HG03354 (cell line): ENCODE data around the gene C2orf72.
"Not testable (repeated sequence)": the region's sequence is repeated elsewhere in the genome, so short reads cannot be mapped to it uniquely, and the experiment has no call there.

Experiments used
- ATAC-seq: cut with Tn5 transposase; IDR thresholded peaks from one replicate; pipeline ENCODE4 v1.9.1; 2021; ENCODE audit warnings: mild to moderate bottlenecking; ENCODE audit not compliant: unreplicated experiment, poor library complexity, severe bottlenecking

Gene C2orf72

GRCh38 chr2:231037202-231037730, at the start of gene C2orf72:
Gene C2orf72, plus strand, starts transcription at chr2:231037523. Its CDS starts 43 bp downstream, at chr2:231037566.
- no peak for ATAC-seq

- ATAC-seq: no peak
Measured at GRCh38 chr2:230989731-230990130, 47.6 kb upstream of the C2orf72 start.

- no peak for ATAC-seq
Measured at GRCh38 chr2:230990131-230990898, 47.0 kb upstream of the C2orf72 start.

- no peak for ATAC-seq
Measured at GRCh38 chr2:230990899-230991150, 46.5 kb upstream of the C2orf72 start.

GRCh38 chr2:230991598-230991997, 45.7 kb upstream of the C2orf72 start:
- ATAC-seq: no peak

- no peak for ATAC-seq
Measured at GRCh38 chr2:230995821-230996220, 41.5 kb upstream of the C2orf72 start, which contains the start of gene SPATA3. Gene SPATA3, plus strand, starts transcription at chr2:230996121. Its CDS starts 113 bp downstream, at chr2:230996234.

- ATAC-seq: no peak
Measured at GRCh38 chr2:230996661-230997060, 40.7 kb upstream of the C2orf72 start.

GRCh38 chr2:230998882-230999281, 38.4 kb upstream of the C2orf72 start:
- ATAC-seq: no peak

GRCh38 chr2:230999477-230999876, 37.8 kb upstream of the C2orf72 start:
- no peak for ATAC-seq

GRCh38 chr2:231000211-231000904, 37.0 kb upstream of the C2orf72 start:
- no peak for ATAC-seq

DNA sequence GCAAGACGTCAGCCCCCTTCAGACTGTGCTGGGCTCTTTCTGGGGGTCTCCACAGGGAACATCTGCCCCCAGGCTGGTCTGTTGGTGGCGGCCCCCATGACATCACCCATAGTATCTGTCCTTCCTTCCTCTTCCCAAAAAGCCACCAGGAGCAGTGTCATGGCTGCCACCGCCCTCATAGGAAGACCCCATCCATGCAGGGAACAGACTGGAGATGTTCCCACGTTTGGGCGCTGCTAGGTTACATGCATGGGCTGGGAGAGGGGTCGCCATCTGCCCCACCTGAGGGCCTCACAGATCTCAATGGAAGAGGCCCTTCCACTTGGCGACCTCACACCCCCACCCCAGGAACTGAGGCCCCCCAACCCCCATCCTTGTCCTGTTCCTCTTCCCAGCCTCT, 36.3 kb upstream of the C2orf72 start:
- no peak for ATAC-seq

GRCh38 chr2:231001921-231002320, 35.4 kb upstream of the C2orf72 start:
- no peak for ATAC-seq

DNA sequence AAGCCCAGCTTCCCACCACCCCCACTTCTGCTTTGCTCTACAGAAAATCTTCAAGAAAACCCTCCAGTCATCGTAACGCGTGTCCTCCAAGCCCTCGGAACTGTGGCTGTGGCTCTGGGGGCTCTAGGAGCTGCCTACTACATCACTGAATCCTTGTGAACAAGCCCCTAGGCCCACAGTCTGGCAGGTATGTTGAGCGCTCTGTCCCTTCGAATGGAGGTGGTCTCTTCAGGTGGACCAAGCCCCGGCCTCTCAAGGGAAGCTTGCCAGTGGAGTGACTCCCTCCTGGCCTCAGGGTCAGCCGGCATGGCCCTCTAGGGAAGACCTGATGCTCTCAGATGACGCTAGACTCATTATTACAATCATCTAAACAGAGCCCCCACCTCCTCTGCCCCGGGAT, 34.7 kb upstream of the C2orf72 start:
- ATAC-seq: no peak

GRCh38 chr2:231003186-231003585, 34.1 kb upstream of the C2orf72 start:
- no peak for ATAC-seq

GRCh38 chr2:231004930-231005329, 32.4 kb upstream of the C2orf72 start:
- ATAC-seq: not testable (repeated sequence)

DNA sequence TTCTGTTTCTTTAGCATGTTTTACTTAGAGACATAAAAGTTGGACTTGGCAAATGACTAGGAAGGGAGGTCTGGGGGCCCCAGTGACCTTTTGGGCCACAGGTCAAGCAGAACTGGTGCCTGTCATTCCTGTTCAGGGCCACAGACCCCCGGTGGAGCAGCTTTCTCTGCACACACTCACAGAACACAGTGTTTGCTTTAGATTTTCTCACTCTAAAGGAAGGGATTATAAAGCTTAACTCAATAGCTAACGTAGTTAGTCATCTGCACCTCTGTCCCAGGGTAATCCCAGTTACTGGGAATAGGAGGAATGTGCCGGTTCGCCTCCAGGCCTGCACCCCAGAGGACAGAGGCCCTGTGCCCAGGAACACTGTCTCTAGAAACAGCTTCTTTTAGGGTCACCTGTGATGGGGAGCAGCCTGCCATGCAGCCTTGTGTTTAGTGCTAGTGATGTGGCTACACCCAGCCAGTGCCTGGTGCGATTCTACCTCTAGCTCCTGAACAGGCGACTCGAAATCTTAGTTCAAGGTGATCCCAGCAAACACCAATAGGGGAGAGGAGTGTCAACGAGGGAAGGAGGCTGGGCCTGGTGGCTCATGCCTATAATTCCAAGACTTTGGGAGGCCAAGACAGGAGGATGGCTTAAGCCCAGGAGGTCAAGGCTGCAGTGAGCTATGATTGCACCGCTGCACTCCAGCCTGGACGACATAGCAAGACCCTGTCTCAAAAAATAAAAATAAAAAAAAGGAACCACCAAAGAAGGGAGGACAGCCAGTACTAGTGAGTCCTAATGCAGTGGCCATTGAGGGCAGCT, 29.8 kb upstream of the C2orf72 start:
- no peak for ATAC-seq

DNA sequence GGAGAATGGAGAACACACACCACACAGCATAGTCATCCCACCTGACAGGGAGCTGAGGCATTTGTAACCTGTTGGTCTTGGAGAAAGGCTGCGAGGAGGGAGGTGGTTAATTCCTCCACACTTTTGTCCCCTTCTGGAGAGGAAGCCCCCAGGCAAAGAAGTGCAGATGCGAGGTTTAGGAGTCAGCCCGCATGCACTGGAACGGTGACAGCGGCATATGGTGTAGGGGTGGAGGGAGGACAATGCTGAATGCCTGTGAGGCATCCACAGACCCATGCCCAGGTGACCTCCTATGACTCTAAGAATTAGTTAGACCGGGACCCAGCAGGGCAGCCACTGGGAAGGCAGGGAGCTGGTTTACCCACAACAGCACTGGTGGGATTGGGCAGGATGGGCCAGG, 29.2 kb upstream of the C2orf72 start:
- ATAC-seq: no peak

GRCh38 chr2:231009236-231009919, 27.9 kb upstream of the C2orf72 start:
- no peak for ATAC-seq

- ATAC-seq: no peak
Measured at GRCh38 chr2:231010201-231010730, 27.1 kb upstream of the C2orf72 start.

GRCh38 chr2:231011526-231011925, 25.8 kb upstream of the C2orf72 start:
- ATAC-seq: no peak
